Urinary bladder (tissue), 4 donors: ENCODE data around the gene RGS6. TPM values are rescaled to one million over a fixed set of nuclear protein-coding genes. Genes with fewer than 3 reads are reported as not detected.

Experiments
- DNase-seq: peaks from one replicate; pipeline ENCODE4 v3.0.0-alpha.2; 2015; ENCODE audit errors: extremely low spot score
- H3K27ac ChIP-seq: one replicate; pipeline ENCODE4 v1.5.1; 2013; ENCODE audit warnings: low read depth, mild to moderate bottlenecking, moderate library complexity
- H3K36me3 ChIP-seq: one replicate; pipeline ENCODE4 v1.6.1; 2013; ENCODE audit warnings: mild to moderate bottlenecking, moderate library complexity; ENCODE audit not compliant: insufficient read depth
- H3K4me1 ChIP-seq: one replicate; pipeline ENCODE4 v1.6.1; 2013; ENCODE audit warnings: mild to moderate bottlenecking, moderate library complexity; ENCODE audit not compliant: insufficient read depth
- H3K4me3 ChIP-seq: one replicate; pipeline ENCODE4 v1.5.1; 2013; ENCODE audit warnings: low read depth, low read length
- WGBS: extraction: QIAGEN DNeasy Blood & Tissue Kit; methylation state at CpG from one replicate; pipeline ENCODE4 v1.1.7; 2013; 5-methylcytosine and 5-hydroxymethylcytosine counted together
- polyA plus RNA-seq: library from polyadenylated mRNA; stranded (reverse); fragments of 200-250 nt; gene quantifications from one replicate; pipeline ENCODE4 v1.2.3, GENCODE V29; 2013
- total RNA-seq: library from RNA; depleted of rRNA; stranded (reverse); fragments of >200 nt; gene quantifications from one replicate; pipeline ENCODE4 v1.2.3, GENCODE V29; 2014
- donor health status: healthy with polysubstance abuse.
- donor health status: healthy.

RGS6 gene
- total and polyA plus RNA-seq, 2 donors, result 0.65 to 3.3 TPM

GRCh38 chr14:72515779-72516770 is 583.8 kb downstream of the RGS6 start:
- WGBS, result 81% methylated on average over 11 of the region's 11 CpGs
- H3K27ac ChIP-seq, result no peak overlapping the region
- no peaks in the 10 kb centered on the region for H3K4me1 ChIP-seq
- H3K4me3 ChIP-seq, result no peak overlapping the region
- DNase-seq, result no peak
- no peaks in the 10 kb centered on the region for H3K36me3 ChIP-seq

- Histone ChIP-seq H3K36me3 (no peaks in the 10 kb centered on the region), H3K4me3 (no peak overlapping the region), H3K27ac (no peak overlapping the region), H3K4me1 (no peaks in the 10 kb centered on the region)
- WGBS, result 45% methylated on average over 11 of the region's 11 CpGs
- peak; percentile 35 for DNase-seq
These were observed 584.9 kb downstream of the RGS6 start for GRCh38 chr14:72516936-72517700.

DNA sequence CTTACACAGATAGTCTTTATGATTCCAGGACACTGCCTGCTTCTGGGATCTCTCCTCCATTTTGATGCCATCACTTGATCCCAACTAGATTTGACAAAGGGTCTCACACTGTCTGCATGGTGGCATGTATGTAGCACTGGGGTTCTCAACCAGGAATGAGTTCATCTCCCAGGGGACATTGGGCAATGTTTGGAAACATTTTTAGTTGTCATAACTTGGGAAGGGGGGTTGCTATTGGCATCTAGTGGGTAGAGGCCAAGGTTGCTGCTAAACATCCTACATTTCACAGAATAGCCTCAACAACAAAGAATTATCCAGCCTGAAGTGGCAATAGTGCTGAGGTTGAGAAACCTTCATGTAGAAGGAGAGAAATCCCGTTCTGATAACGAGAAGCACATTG is 585.5 kb downstream of the RGS6 start:
- Histone ChIP-seq H3K36me3 (no peaks in the 10 kb centered on the region), H3K4me3 (no peak overlapping the region), H3K4me1 (no peaks in the 10 kb centered on the region), H3K27ac (no peak overlapping the region)
- DNase-seq, result no peak
- WGBS, result 91% methylated on average over 2 of the region's 2 CpGs

GRCh38 chr14:72518809-72519377 is 586.7 kb downstream of the RGS6 start:
- Histone ChIP-seq H3K4me1 (no peaks in the 10 kb centered on the region), H3K36me3 (no peaks in the 10 kb centered on the region), H3K4me3 (no peak overlapping the region), H3K27ac (no peak overlapping the region)
- no peak for DNase-seq
- 59% methylated on average over 4 of the region's 4 CpGs for whole genome bisulfite sequencing

- H3K4me3 ChIP-seq, result no peak overlapping the region
- no peak overlapping the region for H3K27ac ChIP-seq
- no peaks in the 10 kb centered on the region for H3K4me1 ChIP-seq
- no peaks in the 10 kb centered on the region for H3K36me3 ChIP-seq
- WGBS, result 86% methylated on average over 4 of the region's 4 CpGs
- DNase-seq, result no peak
These were observed 587.3 kb downstream of the RGS6 start for GRCh38 chr14:72519543-72519942.

- Histone ChIP-seq H3K36me3 (no peaks in the 10 kb centered on the region), H3K27ac (no peak overlapping the region), H3K4me1 (no peaks in the 10 kb centered on the region), H3K4me3 (no peak overlapping the region)
- DNase-seq, result no peak
- 83% methylated on average over 4 of the region's 4 CpGs for WGBS
These were observed 588.8 kb downstream of the RGS6 start for GRCh38 chr14:72521045-72521444.

- H3K36me3 ChIP-seq, result no peaks in the 10 kb centered on the region
- H3K27ac ChIP-seq, result no peak overlapping the region
- DNase-seq, result no peak
- H3K4me3 ChIP-seq, result no peak overlapping the region
- WGBS, result 90% methylated on average over 8 of the region's 8 CpGs
- no peaks in the 10 kb centered on the region for H3K4me1 ChIP-seq
These were observed 589.9 kb downstream of the RGS6 start for GRCh38 chr14:72521968-72522741.

- DNase-seq, result no peak
- Histone ChIP-seq H3K4me3 (no peak overlapping the region), H3K4me1 (no peaks in the 10 kb centered on the region), H3K36me3 (no peaks in the 10 kb centered on the region), H3K27ac (no peak overlapping the region)
- 96% methylated on average over 4 of the region's 4 CpGs for WGBS
These were observed 590.6 kb downstream of the RGS6 start for GRCh38 chr14:72522847-72523246.

DNA sequence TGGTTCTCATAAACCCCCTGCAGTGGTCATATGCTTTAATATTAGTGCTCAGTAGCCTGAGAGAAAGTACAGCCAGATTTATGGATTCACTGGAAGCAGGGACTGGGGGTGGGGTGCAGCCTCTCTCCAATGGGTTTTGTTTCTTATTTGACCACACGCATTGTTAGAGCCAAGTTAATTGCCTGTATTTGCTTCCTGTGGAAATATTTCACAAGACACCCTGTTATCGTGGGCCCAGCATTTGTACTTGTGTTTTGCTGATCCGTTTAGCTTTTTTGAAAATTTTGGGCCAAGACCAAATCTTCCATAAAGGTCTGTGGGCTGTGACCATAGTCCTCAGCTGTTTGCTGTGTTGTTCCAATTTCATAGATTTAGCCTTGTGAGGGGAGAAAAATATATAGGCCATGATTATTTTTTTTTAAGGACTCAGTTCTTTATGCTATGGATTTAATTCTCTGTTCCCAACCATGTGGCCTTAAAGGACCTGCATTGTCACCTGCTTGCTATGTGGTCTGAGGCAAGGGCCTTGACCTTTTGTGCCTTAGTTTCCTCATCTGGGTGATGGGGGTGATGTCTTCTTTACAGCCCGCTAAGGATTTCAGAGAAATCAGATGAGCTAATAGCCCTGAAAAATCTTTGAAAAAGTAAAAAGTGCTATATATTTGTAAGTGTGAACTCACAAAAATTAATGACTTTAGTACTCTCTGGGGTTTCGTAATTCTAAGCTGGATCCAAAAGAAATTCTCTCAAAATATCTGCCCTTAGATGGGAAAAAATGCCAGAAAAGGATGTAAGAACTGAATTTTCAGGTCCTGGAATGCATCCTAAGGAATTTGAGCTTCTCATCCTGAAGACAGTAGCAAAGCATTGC is 591.4 kb downstream of the RGS6 start:
- Histone ChIP-seq H3K4me1 (no peaks in the 10 kb centered on the region), H3K36me3 (no peaks in the 10 kb centered on the region), H3K4me3 (no peak overlapping the region), H3K27ac (no peak overlapping the region)
- WGBS, result 64% methylated on average over 5 of the region's 5 CpGs
- no peak for DNase-seq

DNA sequence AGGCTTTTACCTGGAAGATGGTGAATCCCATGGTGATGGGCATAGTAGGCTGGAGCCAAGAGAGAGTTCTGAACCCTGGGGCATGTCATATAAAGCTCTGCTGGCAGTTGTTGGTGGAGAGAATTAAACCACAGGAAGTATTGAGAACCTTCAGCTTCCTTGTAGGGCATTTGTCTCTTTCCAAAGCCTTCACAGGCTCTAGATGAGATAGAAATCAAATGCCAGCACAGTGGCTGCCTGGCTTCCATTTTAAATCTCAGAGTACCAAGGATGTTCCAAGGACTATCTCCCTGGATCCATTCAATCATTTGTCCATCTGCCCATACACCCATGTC is 592.0 kb downstream of the RGS6 start:
- Histone ChIP-seq H3K27ac (no peak overlapping the region), H3K36me3 (no peaks in the 10 kb centered on the region), H3K4me1 (no peaks in the 10 kb centered on the region), H3K4me3 (no peak overlapping the region)
- DNase-seq, result no peak

DNA sequence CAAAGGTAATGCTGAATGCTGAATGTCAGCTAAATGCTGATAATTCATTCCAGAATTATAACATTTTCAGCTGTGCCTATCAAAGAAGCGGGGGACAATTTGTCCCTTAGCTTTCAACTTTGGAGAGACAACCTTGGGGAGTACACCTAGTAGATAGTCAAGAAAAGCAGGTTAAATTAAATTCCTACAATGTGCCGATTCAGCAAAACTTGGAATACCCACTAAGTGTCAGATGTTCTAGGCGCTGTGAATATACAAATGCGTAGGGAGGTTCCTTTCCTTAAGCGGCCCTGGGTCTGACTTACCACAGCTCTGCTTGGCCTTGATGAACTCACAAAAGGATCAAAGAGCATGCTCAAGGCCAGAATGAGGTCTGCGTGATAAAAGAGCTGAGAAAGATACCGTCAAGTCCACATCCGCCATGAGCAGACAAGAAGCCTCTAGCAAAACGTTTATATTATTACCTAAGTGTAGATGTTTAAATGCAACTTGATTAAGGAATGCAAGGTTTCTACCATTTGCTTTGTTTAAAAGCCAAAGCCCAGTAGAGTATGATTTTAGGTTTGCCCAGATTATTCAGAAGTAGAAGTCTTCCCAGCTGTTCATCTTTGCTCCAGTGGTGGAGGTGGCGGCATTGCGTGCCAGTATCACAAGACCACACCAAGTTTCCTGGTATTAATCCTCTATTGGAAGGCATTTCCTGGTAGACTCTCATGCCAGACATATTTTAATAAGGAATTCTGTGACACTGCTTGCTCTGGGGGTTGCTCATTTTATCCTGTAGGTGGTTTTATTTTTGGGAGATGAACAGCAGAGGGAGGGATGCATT is 593.1 kb downstream of the RGS6 start:
- Histone ChIP-seq H3K4me3 (no peak overlapping the region), H3K4me1 (no peaks in the 10 kb centered on the region), H3K36me3 (no peaks in the 10 kb centered on the region), H3K27ac (no peak overlapping the region)
- WGBS, result 89% methylated on average over 11 of the region's 11 CpGs
- no peak for DNase-seq

GRCh38 chr14:72527591-72527990 is 595.4 kb downstream of the RGS6 start:
- Histone ChIP-seq H3K4me3 (no peak overlapping the region), H3K36me3 (no peaks in the 10 kb centered on the region), H3K4me1 (no peaks in the 10 kb centered on the region), H3K27ac (no peak overlapping the region)
- no peak for DNase-seq
- 94% methylated on average over 1 of the region's 1 CpG for WGBS
